H1 (cell line): ENCODE data around the gene HEATR1. TPM values are rescaled to one million over a fixed set of nuclear protein-coding genes. Genes with fewer than 3 reads are reported as not detected.

ENCODE experiments used
- CTCF ChIA-PET: fragments of 300-600 bp; sonication (Branson Sonifier 250); formaldehyde crosslinking; loops from one replicate; lab custom pipeline; 2021; ENCODE audit not compliant: partially characterized antibody; lab: Charles Lee
- POLR2A ChIA-PET: fragments of 300-600 bp; sonication (Branson Sonifier 250); formaldehyde crosslinking; loops from one replicate; lab custom pipeline; 2021; ENCODE audit warnings: inconsistent platforms; ENCODE audit not compliant: partially characterized antibody; lab: Charles Lee
- DNase-seq, 2 experiments: peaks; one replicate each; pipeline versions ENCODE4 v3.0.0 to v3.0.0-alpha.2; 2010 to 2022; ENCODE audit warnings: low spot score in 2 of 2, low read depth in 1 of 2, mixed read lengths in 1 of 2
- FAIRE-seq: peaks from 2 replicates; lab custom pipeline; 2011; peaks lifted over from hg19 to GRCh38; lab: Jason Lieb, UNC
- H2AFZ ChIP-seq: 2 replicates; pipeline ENCODE4 v1.8.1; 2012; ENCODE audit warnings: low read length, inconsistent platforms
- H2AK5ac ChIP-seq: 2 replicates; pipeline ENCODE4 v1.6.1; 2013; ENCODE audit warnings: low read depth, low read length
- H2BK120ac ChIP-seq: replicated peaks from 2 replicates; pipeline ENCODE3; 2013; ENCODE audit warnings: low read depth, low read length, inconsistent platforms
- H2BK12ac ChIP-seq: 2 replicates; pipeline ENCODE4 v1.6.1; 2013; ENCODE audit warnings: low read depth, low read length
- H2BK15ac ChIP-seq: 2 replicates; pipeline ENCODE4 v1.6.1; 2013; ENCODE audit warnings: low read length
- H2BK20ac ChIP-seq: 2 replicates; pipeline ENCODE4 v1.6.1; 2013; ENCODE audit warnings: low read length
- H2BK5ac ChIP-seq: 2 replicates; pipeline ENCODE4 v1.6.1; 2013; ENCODE audit warnings: low read depth, low read length
- H3K14ac ChIP-seq: 2 replicates; pipeline ENCODE4 v1.6.1; 2013; ENCODE audit warnings: inconsistent platforms; ENCODE audit not compliant: insufficient read length
- H3K18ac ChIP-seq: 2 replicates; pipeline ENCODE4 v1.6.1; 2013; ENCODE audit warnings: low read length; ENCODE audit errors: extremely low read depth
- H3K23ac ChIP-seq: 2 replicates; pipeline ENCODE4 v1.6.1; 2013; ENCODE audit warnings: inconsistent platforms; ENCODE audit not compliant: insufficient read length
- H3K23me2 ChIP-seq: 2 replicates; pipeline ENCODE4 v1.6.1; 2013; ENCODE audit warnings: low read depth, low read length
- H3K27ac ChIP-seq: 2 replicates; pipeline ENCODE4 v1.6.1; 2011; ENCODE audit warnings: low read depth, low read length, inconsistent platforms
- H3K27me3 ChIP-seq, 4 experiments: replicated peaks in 1 of 4; 1 replicate in 1 of 4; 2 replicates in 3 of 4; pipeline versions ENCODE4 v1.6.1 to v1.8.1; 2011 to 2013; ENCODE audit warnings: low read length in 3 of 4, mild to moderate bottlenecking in 3 of 4, inconsistent platforms in 2 of 4, mixed read lengths in 2 of 4, moderate library complexity in 1 of 4; ENCODE audit not compliant: control insufficient read depth in 3 of 4, insufficient read depth in 3 of 4; ENCODE audit errors: extremely low read depth in 1 of 4
- H3K36me3 ChIP-seq, 4 experiments: 2 replicates each; pipeline versions ENCODE4 v1.6.1 to v1.8.1; 2011 to 2013; ENCODE audit warnings: mild to moderate bottlenecking in 4 of 4, low read length in 3 of 4, moderate library complexity in 2 of 4, control low read depth in 1 of 4, inconsistent platforms in 1 of 4; ENCODE audit not compliant: insufficient read depth in 4 of 4, control insufficient read depth in 2 of 4
- H3K4ac ChIP-seq: replicated peaks from 2 replicates; pipeline ENCODE3; 2013; ENCODE audit warnings: low read length, low read depth, mixed read lengths, inconsistent platforms; ENCODE audit not compliant: insufficient read length
- H3K4me1 ChIP-seq, 4 experiments: replicated peaks in 1 of 4; 1 replicate in 1 of 4; 2 replicates in 3 of 4; pipeline versions ENCODE4 v1.6.1 to v1.8.1; 2011 to 2013; ENCODE audit warnings: low read length in 3 of 4, inconsistent platforms in 2 of 4, mixed read lengths in 1 of 4; ENCODE audit not compliant: insufficient read depth in 4 of 4, control insufficient read depth in 3 of 4
- H3K4me2 ChIP-seq, 2 experiments: 2 replicates each; pipeline versions ENCODE4 v1.6.1 to v1.8.1; 2011 to 2013; ENCODE audit warnings: low read depth in 2 of 2, low read length in 2 of 2, control low read depth in 1 of 2, inconsistent platforms in 1 of 2, mild to moderate bottlenecking in 1 of 2; ENCODE audit not compliant: insufficient read depth in 1 of 2
- H3K4me3 ChIP-seq, 4 experiments: fragments of 200-600, 300-600 bp in 1 of 4; sonication (generic), shearing (Covaris generic), sonication (Bioruptor Twin) in 1 of 4; 2 replicates each; pipeline versions ENCODE4 v1.5.1 to v1.8.1; 2011 to 2016; ENCODE audit warnings: low read length in 4 of 4, low read depth in 3 of 4, control low read depth in 2 of 4, inconsistent platforms in 2 of 4, mild to moderate bottlenecking in 2 of 4, mixed read lengths in 1 of 4, moderate library complexity in 1 of 4; ENCODE audit not compliant: insufficient read depth in 2 of 4; ENCODE audit errors: extremely low read depth in 1 of 4
- H3K56ac ChIP-seq: replicated peaks from 2 replicates; pipeline ENCODE3; 2013; ENCODE audit warnings: low read depth, mild to moderate bottlenecking, mixed read lengths, low read length, inconsistent platforms; ENCODE audit not compliant: insufficient read length
- H3K79me1 ChIP-seq: 2 replicates; pipeline ENCODE4 v1.6.1; 2013; ENCODE audit warnings: low read depth, low read length, control low read depth
- H3K79me2 ChIP-seq, 2 experiments: 2 replicates each; pipeline versions ENCODE4 v1.6.1 to v1.8.1; 2012 to 2013; ENCODE audit warnings: low read length in 2 of 2, mild to moderate bottlenecking in 2 of 2, inconsistent platforms in 1 of 2; ENCODE audit not compliant: insufficient read depth in 2 of 2, control insufficient read depth in 1 of 2
- H3K9ac ChIP-seq, 4 experiments: replicated peaks in 1 of 4; 1 replicate in 1 of 4; 2 replicates in 3 of 4; pipeline versions ENCODE4 v1.6.1 to v1.8.1; 2011 to 2013; ENCODE audit warnings: low read depth in 3 of 4, low read length in 3 of 4, control low read depth in 2 of 4, mild to moderate bottlenecking in 2 of 4, moderate library complexity in 2 of 4, inconsistent platforms in 1 of 4; ENCODE audit errors: extremely low read depth in 1 of 4
- H3K9me3 ChIP-seq, 2 experiments: 2 replicates each; pipeline versions ENCODE4 v1.6.1 to v1.8.1; 2012 to 2013; ENCODE audit warnings: mild to moderate bottlenecking in 2 of 2, moderate library complexity in 2 of 2, control low read depth in 1 of 2, inconsistent platforms in 1 of 2, low read depth in 1 of 2, low read length in 1 of 2, mixed read lengths in 1 of 2; ENCODE audit not compliant: insufficient read depth in 2 of 2
- H4K20me1 ChIP-seq, 2 experiments: replicated peaks in 1 of 2; 2 replicates each; pipeline versions ENCODE3 to v1.8.1; 2011 to 2013; ENCODE audit warnings: inconsistent platforms in 2 of 2, low read length in 2 of 2, mild to moderate bottlenecking in 1 of 2; ENCODE audit not compliant: insufficient read depth in 2 of 2, control insufficient read depth in 1 of 2
- H4K5ac ChIP-seq: 2 replicates; pipeline ENCODE4 v1.6.1; 2013; ENCODE audit warnings: low read length, low read depth, mixed read lengths, inconsistent platforms; ENCODE audit not compliant: insufficient read length
- H4K8ac ChIP-seq: 2 replicates; pipeline ENCODE4 v1.8.0; 2013; ENCODE audit warnings: mild to moderate bottlenecking, moderate library complexity, low read length, inconsistent platforms; ENCODE audit not compliant: insufficient read depth; ENCODE audit errors: extremely low read depth
- H4K91ac ChIP-seq: replicated peaks from 2 replicates; pipeline ENCODE3; 2013; ENCODE audit warnings: low read length, mixed read lengths, inconsistent platforms; ENCODE audit not compliant: insufficient read length
- CBX8 ChIP-seq: fragments of 300-800, 300-1000 bp; sonication (generic); IDR thresholded peaks from 2 replicates; pipeline ENCODE4 v1.7.1; 2016; ENCODE audit warnings: low read depth, low read length, borderline replicate concordance
- CHD2 ChIP-seq: IDR thresholded peaks from 2 replicates; pipeline ENCODE4 v1.6.1; 2012; ENCODE audit warnings: low read length, improper control_type of control experiment
- TBP ChIP-seq: IDR thresholded peaks from 2 replicates; pipeline ENCODE4 v1.6.1; 2011; ENCODE audit warnings: low read depth, low read length, improper control_type of control experiment
- TEAD4 ChIP-seq: IDR thresholded peaks from 2 replicates; pipeline ENCODE4 v1.6.1; 2012; ENCODE audit warnings: low read depth, low read length, inconsistent platforms, mixed read lengths
- WGBS, 2 experiments: shearing (Covaris generic) in 1 of 2; methylation state at CpG; one replicate each; pipeline versions ENCODE4 v1.1.6 to v1.1.7; 2013 to 2015; ENCODE audit warnings: low lambda C conversion rate in 2 of 2, mixed read lengths in 2 of 2, inconsistent platforms in 1 of 2, low coverage in 1 of 2, missing lambda C conversion rate in 1 of 2; ENCODE audit not compliant: insufficient replicate concordance in 2 of 2, insufficient coverage in 1 of 2, insufficient read length in 1 of 2; ENCODE audit errors: extremely low coverage in 1 of 2, missing lambda C conversion rate in 1 of 2; 5-methylcytosine and 5-hydroxymethylcytosine counted together
- polyA plus RNA-seq, 7 experiments: library from polyadenylated mRNA; depleted of rRNA in 3 of 7; stranded (reverse) in 5 of 7; unstranded in 2 of 7; fragments of >200 nt in 5 of 7; fragments of 200-250 nt in 2 of 7; gene quantifications; 1 replicate in 5 of 7; 2 replicates in 1 of 7; 4 replicates in 1 of 7; pipeline versions ENCODE4 v1.2.1 to v1.2.3, GENCODE V29; 2011 to 2013; ENCODE audit warnings: missing spikeins in 2 of 7, mixed read lengths in 2 of 7
- total RNA-seq: library from RNA; stranded (reverse); fragmentation: NEBNext Ultra II Directional; extraction: Animal tissue kit (Norgen Biotek cat#: 25700); gene quantifications from 2 replicates; pipeline ENCODE4 v1.2.1, GENCODE V29; 2021

Gene HEATR1
- total and polyA plus RNA-seq, 2 of the 8 experiments (the other 6 are each of a cell fraction or from before 2014, with no cell fraction given) = 13.0 to 95.8 TPM

- H3K9ac ChIP-seq = no peak overlapping the region
- H3K56ac ChIP-seq = no peak overlapping the region
- H3K79me1 ChIP-seq = no peaks in the 10 kb centered on the region
- H4K5ac ChIP-seq = no peak overlapping the region
- CTCF ChIA-PET = interaction anchor here (0.8 kb wide), 1 partner anchor 61 kb away, joined by 3 read pairs; no protein-coding TSS in a partner anchor
- WGBS, 2 experiments = 93% methylated on average over 2 of the region's 2 CpGs; no CpG with 5 or more reads in 1 of the 2 experiments
- H2BK15ac ChIP-seq = no peak overlapping the region
- H3K4me1 ChIP-seq = no peaks in the 10 kb centered on the region
- H3K23ac ChIP-seq = no peak overlapping the region
- H2BK5ac ChIP-seq = no peak overlapping the region
- H3K23me2 ChIP-seq = no peaks in the 10 kb centered on the region
- H3K4ac ChIP-seq = no peak overlapping the region
- POLR2A ChIA-PET = no interaction called here
- no peak overlapping the region for H4K91ac ChIP-seq
- H4K20me1 ChIP-seq = peaks cover 0 to 4% of the 10 kb centered on the region in 2 experiments
- no peaks in the 10 kb centered on the region for H3K79me2 ChIP-seq
- H2BK120ac ChIP-seq = no peak overlapping the region
- no peak overlapping the region for H2BK12ac ChIP-seq
- DNase-seq = no peak
- no peaks in the 10 kb centered on the region for H3K9me3 ChIP-seq
- no peak overlapping the region for H3K18ac ChIP-seq
- no peak overlapping the region for H3K4me2 ChIP-seq
- H4K8ac ChIP-seq = no peak overlapping the region
- H3K4me3 ChIP-seq = no peak overlapping the region
- H3K27ac ChIP-seq = no peak overlapping the region
- no peak overlapping the region for H2BK20ac ChIP-seq
- H3K36me3 ChIP-seq = peaks cover 18 to 85% (median 61%) of the 10 kb centered on the region in 4 experiments
- no peak overlapping the region for H2AK5ac ChIP-seq
- no peak overlapping the region for H2AFZ ChIP-seq
- no peak overlapping the region for H3K14ac ChIP-seq
- no peaks in the 10 kb centered on the region for H3K27me3 ChIP-seq
- TF ChIP-seq CHD2 = no peak
- TF ChIP-seq CBX8 = no peak
- TF ChIP-seq TEAD4 = no peak
- no peak for TF ChIP-seq TBP
- TF ChIP-seq, all 59 proteins: peak for 0
- FAIRE-seq = no peak
These were observed 42.3 kb downstream of the HEATR1 start for GRCh38 chr1:236561976-236562375.
